IMR-90 (cell line): Measurements from ENCODE around the gene BCDIN3D. TPM values are rescaled to one million over a fixed set of nuclear protein-coding genes. Genes with fewer than 3 reads are reported as not detected.

Experiments
- ATAC-seq: fragments of 200-7000 bp; cut with Tn5 transposase; 2 replicates; pipeline ENCODE4 v1.9.1; 2020; ENCODE audit warnings: low read depth, mild to moderate bottlenecking, moderate library complexity
- BruUV-seq: library from RNA; stranded (reverse); fragments of 400-500 nt; replicated peaks from 2 replicates; lab custom pipeline; 2021; lab: Mats Ljungman, UMichigan
- CTCF ChIA-PET: fragments of 300-600 bp; formaldehyde crosslinking; extraction: SDS; loops from one replicate; lab custom pipeline; 2021; ENCODE audit warnings: antibody characterized with exemption; lab: Yijun Ruan, JAX
- POLR2A ChIA-PET: fragments of 300-600 bp; sonication (Branson Sonifier 250); formaldehyde crosslinking; loops from one replicate; lab custom pipeline; 2022; ENCODE audit warnings: antibody characterized with exemption; ENCODE audit not compliant: unreplicated experiment; lab: Charles Lee
- DNase-seq: peaks from one replicate; pipeline ENCODE4 v3.0.0; 2013
- H2AFZ ChIP-seq: replicated peaks from 2 replicates; pipeline ENCODE3; 2013; ENCODE audit warnings: low read length, mild to moderate bottlenecking; ENCODE audit not compliant: poor library complexity
- H2AK5ac ChIP-seq: 2 replicates; pipeline ENCODE4 v1.6.1; 2013; ENCODE audit warnings: low read depth, low read length, inconsistent platforms
- H2AK9ac ChIP-seq: replicated peaks from 2 replicates; pipeline ENCODE3; 2013; ENCODE audit warnings: mild to moderate bottlenecking, low read depth, low read length, moderate library complexity; ENCODE audit not compliant: poor library complexity
- H2BK120ac ChIP-seq: 2 replicates; pipeline ENCODE4 v1.6.1; 2013; ENCODE audit warnings: low read depth, low read length, inconsistent platforms
- H2BK15ac ChIP-seq: 3 replicates; pipeline ENCODE4 v1.6.1; 2013; ENCODE audit warnings: low read depth, low read length, inconsistent platforms
- H2BK20ac ChIP-seq: 2 replicates; pipeline ENCODE4 v1.6.1; 2013; ENCODE audit warnings: low read depth, mild to moderate bottlenecking, inconsistent platforms, low read length, moderate library complexity
- H2BK5ac ChIP-seq: 2 replicates; pipeline ENCODE4 v1.6.1; 2013; ENCODE audit warnings: mild to moderate bottlenecking, low read depth, low read length, inconsistent platforms; ENCODE audit not compliant: poor library complexity, severe bottlenecking
- H3K14ac ChIP-seq: replicated peaks from 2 replicates; pipeline ENCODE4 v1.6.1; 2013; ENCODE audit warnings: low read depth, low read length, inconsistent platforms
- H3K18ac ChIP-seq: 2 replicates; pipeline ENCODE4 v1.6.1; 2013; ENCODE audit warnings: low read depth, low read length, control low read depth
- H3K23ac ChIP-seq: 2 replicates; pipeline ENCODE4 v1.6.1; 2013; ENCODE audit warnings: low read depth, low read length, inconsistent platforms
- H3K27ac ChIP-seq: 2 replicates; pipeline ENCODE4 v1.5.1; 2013; ENCODE audit warnings: mild to moderate bottlenecking, control low read depth, low read length; ENCODE audit not compliant: insufficient read depth
- H3K27me3 ChIP-seq: 2 replicates; pipeline ENCODE4 v1.6.1; 2013; ENCODE audit warnings: low read length; ENCODE audit not compliant: control insufficient read depth, insufficient read depth
- H3K36me3 ChIP-seq: 2 replicates; pipeline ENCODE4 v1.6.1; 2013; ENCODE audit warnings: low read length, mixed read lengths; ENCODE audit not compliant: control insufficient read depth, insufficient read depth
- H3K4ac ChIP-seq: 2 replicates; pipeline ENCODE4 v1.6.1; 2013; ENCODE audit warnings: low read depth, low read length, inconsistent platforms
- H3K4me1 ChIP-seq: 2 replicates; pipeline ENCODE4 v1.6.1; 2013; ENCODE audit warnings: low read length, mixed read lengths; ENCODE audit not compliant: control insufficient read depth, insufficient read depth
- H3K4me2 ChIP-seq: 2 replicates; pipeline ENCODE4 v1.6.1; 2013; ENCODE audit warnings: low read depth, mild to moderate bottlenecking, control low read depth, low read length, moderate library complexity
- H3K4me3 ChIP-seq: 2 replicates; pipeline ENCODE4 v1.5.1; 2013; ENCODE audit warnings: low read depth, mild to moderate bottlenecking, control low read depth, low read length, moderate library complexity; ENCODE audit not compliant: insufficient read depth
- H3K56ac ChIP-seq: 2 replicates; pipeline ENCODE4 v1.6.1; 2013; ENCODE audit warnings: low read length, inconsistent platforms; ENCODE audit not compliant: insufficient read depth; ENCODE audit errors: extremely low read depth
- H3K79me1 ChIP-seq, 2 experiments: 2 replicates each; pipeline ENCODE4 v1.6.1; 2013; ENCODE audit warnings: low read length in 2 of 2, inconsistent platforms in 1 of 2, low read depth in 1 of 2
- H3K9ac ChIP-seq: 2 replicates; pipeline ENCODE4 v1.6.1; 2013; ENCODE audit warnings: low read depth, low read length, control low read depth
- H3K9me1 ChIP-seq: 2 replicates; pipeline ENCODE4 v1.6.1; 2013; ENCODE audit warnings: low read length, inconsistent platforms; ENCODE audit not compliant: insufficient read depth
- H3K9me3 ChIP-seq: 2 replicates; pipeline ENCODE4 v1.6.1; 2013; ENCODE audit warnings: low read length; ENCODE audit not compliant: control insufficient read depth, insufficient read depth
- H4K20me1 ChIP-seq: 2 replicates; pipeline ENCODE4 v1.6.1; 2013; ENCODE audit warnings: low read length, inconsistent platforms; ENCODE audit not compliant: insufficient read depth
- H4K5ac ChIP-seq: 2 replicates; pipeline ENCODE4 v1.6.1; 2013; ENCODE audit warnings: mild to moderate bottlenecking, low read depth, low read length, control low read depth
- H4K8ac ChIP-seq, 2 experiments: 2 replicates each; pipeline ENCODE4 v1.6.1; 2013; ENCODE audit warnings: low read depth in 2 of 2, low read length in 2 of 2, control low read depth in 1 of 2, inconsistent platforms in 1 of 2
- H4K91ac ChIP-seq: 2 replicates; pipeline ENCODE4 v1.6.1; 2013; ENCODE audit warnings: low read depth, low read length, inconsistent platforms; ENCODE audit not compliant: insufficient read depth
- CTCF ChIP-seq: conservative IDR thresholded peaks from 2 replicates; pipeline ENCODE4 v1.5.1; 2012; ENCODE audit warnings: mild to moderate bottlenecking, low read depth, low read length, improper control_type of control experiment
- MAFK ChIP-seq: IDR thresholded peaks from 2 replicates; pipeline ENCODE4 v1.6.1; 2012; ENCODE audit warnings: low read depth, low read length, improper control_type of control experiment
- POLR2A ChIP-seq: IDR thresholded peaks from 2 replicates; pipeline ENCODE4 v1.6.1; 2012; ENCODE audit warnings: mild to moderate bottlenecking, low read depth, low read length
- WGBS, 2 experiments: methylation state at CpG; one replicate each; pipeline versions ENCODE4 v1.1.5 to v1.1.7; 2013; ENCODE audit warnings: missing lambda C conversion rate in 2 of 2; ENCODE audit not compliant: insufficient read length in 1 of 2; ENCODE audit errors: extremely low coverage in 2 of 2; 5-methylcytosine and 5-hydroxymethylcytosine counted together
- dilution Hi-C: fragments of 300-500 bp; cut with HindIII; formaldehyde crosslinking; loops from one replicate; pipeline ENCODE4 v1.14.3; 2018; ENCODE audit warnings: low sequenced_read_pairs; ENCODE audit not compliant: unreplicated experiment
- in situ Hi-C: fragments of 300-500 bp; cut with MboI; formaldehyde crosslinking; loops from 3 replicates; pipeline ENCODE4 v1.14.3; 2019; ENCODE audit warnings: low sequenced_read_pairs, inconsistent platforms, mixed read lengths
- intact Hi-C: fragments of 100-400 bp; cut with micrococcal nuclease; formaldehyde crosslinking; loops from 2 replicates; pipeline ENCODE4 v1.10.0; 2022
- polyA plus RNA-seq, 3 experiments: library from polyadenylated mRNA; depleted of rRNA; stranded (reverse); fragments of >200 nt; gene quantifications; 2 replicates each; pipeline ENCODE4 v1.2.3, GENCODE V29; 2012; ENCODE audit warnings: low replicate concordance in 1 of 3
- total RNA-seq: library from RNA; depleted of rRNA; stranded (reverse); fragments of >200 nt; gene quantifications from 2 replicates; pipeline ENCODE4 v1.2.3, GENCODE V29; 2012
- TF ChIP-seq, protein P1 (sequence below): fragments of 150-350 bp; IDR thresholded peaks from 2 replicates; pipeline ENCODE4 v1.6.1; 2017; ENCODE audit warnings: mild to moderate bottlenecking, antibody characterized with exemption, low read length, low read depth
- TF ChIP-seq, protein P2 (sequence below): fragments of 150-350 bp; IDR thresholded peaks from 2 replicates; pipeline ENCODE4 v1.6.1; 2016; ENCODE audit warnings: low read depth, mild to moderate bottlenecking, low read length, moderate library complexity, borderline replicate concordance

Gene BCDIN3D
- total and polyA plus RNA-seq, 2 of the 4 experiments (the other 2 are of a cell fraction) = 2.3 TPM

DNA sequence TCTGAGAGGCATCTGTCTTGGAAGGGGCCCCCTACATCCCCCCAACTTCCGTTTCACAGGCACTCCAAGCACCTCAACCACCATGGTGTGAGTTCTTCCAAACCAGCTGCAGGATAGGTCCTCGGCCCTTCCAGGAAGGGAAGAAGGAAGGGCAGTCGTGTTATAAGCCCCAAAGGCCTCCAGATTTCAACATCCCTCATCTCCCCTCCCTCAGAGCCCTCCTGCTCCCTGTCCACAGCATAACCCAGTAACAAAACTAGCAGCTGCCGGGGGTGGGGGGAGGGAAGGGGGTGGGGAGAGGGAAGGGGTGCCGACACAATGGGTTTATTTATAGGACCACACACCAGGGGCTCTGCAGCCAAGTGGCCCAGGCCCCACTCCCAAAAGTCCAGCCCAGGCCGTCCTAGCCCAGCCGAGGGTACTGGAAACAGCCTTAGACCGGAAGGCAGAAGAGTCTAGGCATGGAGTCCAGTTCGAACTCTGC lies 33.0 kb downstream of the BCDIN3D start:
- WGBS, 2 experiments = no CpG with 5 or more reads among the region's 9 CpGs
- Histone ChIP-seq H3K14ac (no peak overlapping the region), H2BK20ac (no peak overlapping the region), H2BK15ac (no peak overlapping the region), H3K4ac (no peak overlapping the region), H3K27ac (no peak overlapping the region), H4K91ac (no peak overlapping the region), H2BK5ac (no peak overlapping the region), H4K20me1 (peaks cover 89% of the 10 kb centered on the region), H3K9me3 (no peaks in the 10 kb centered on the region), H3K4me1 (peaks cover 18% of the 10 kb centered on the region), H3K9ac (no peak overlapping the region), H2BK120ac (no peak overlapping the region), H3K79me1 (peaks cover 24 to 91% of the 10 kb centered on the region in 2 experiments), H2AFZ (no peak overlapping the region), H3K23ac (no peak overlapping the region; the same call in 1 of the 2 replicates), H4K8ac (no peak overlapping the region), H3K36me3 (peaks cover 21% of the 10 kb centered on the region), H3K4me2 (no peak overlapping the region), H3K27me3 (no peaks in the 10 kb centered on the region), H2AK5ac (no peak overlapping the region), H2AK9ac (peak overlapping the region; percentile 63), H3K18ac (no peak overlapping the region), H3K4me3 (no peak overlapping the region), H3K9me1 (peaks cover 10% of the 10 kb centered on the region), H4K5ac (no peak overlapping the region), H3K56ac (no peak overlapping the region)
- TF ChIP-seq MAFK (no peak), CTCF (no peak), POLR2A (no peak)
- TF ChIP-seq, protein P1, sequence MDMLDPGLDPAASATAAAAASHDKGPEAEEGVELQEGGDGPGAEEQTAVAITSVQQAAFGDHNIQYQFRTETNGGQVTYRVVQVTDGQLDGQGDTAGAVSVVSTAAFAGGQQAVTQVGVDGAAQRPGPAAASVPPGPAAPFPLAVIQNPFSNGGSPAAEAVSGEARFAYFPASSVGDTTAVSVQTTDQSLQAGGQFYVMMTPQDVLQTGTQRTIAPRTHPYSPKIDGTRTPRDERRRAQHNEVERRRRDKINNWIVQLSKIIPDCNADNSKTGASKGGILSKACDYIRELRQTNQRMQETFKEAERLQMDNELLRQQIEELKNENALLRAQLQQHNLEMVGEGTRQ = no peak
- TF ChIP-seq, protein P2, sequence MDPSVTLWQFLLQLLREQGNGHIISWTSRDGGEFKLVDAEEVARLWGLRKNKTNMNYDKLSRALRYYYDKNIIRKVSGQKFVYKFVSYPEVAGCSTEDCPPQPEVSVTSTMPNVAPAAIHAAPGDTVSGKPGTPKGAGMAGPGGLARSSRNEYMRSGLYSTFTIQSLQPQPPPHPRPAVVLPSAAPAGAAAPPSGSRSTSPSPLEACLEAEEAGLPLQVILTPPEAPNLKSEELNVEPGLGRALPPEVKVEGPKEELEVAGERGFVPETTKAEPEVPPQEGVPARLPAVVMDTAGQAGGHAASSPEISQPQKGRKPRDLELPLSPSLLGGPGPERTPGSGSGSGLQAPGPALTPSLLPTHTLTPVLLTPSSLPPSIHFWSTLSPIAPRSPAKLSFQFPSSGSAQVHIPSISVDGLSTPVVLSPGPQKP = no peak
- intact Hi-C loops = no loop called here
- no peak; the same call in 1 of the 2 replicates for ATAC-seq
- ChIA-PET CTCF (interaction anchor here (1.6 kb wide), 1 partner anchor 22 kb away, joined by 5 read pairs; no protein-coding TSS in a partner anchor), POLR2A (no interaction called here)
- DNase-seq = no peak
- in situ Hi-C loops = no loop called here
- BruUV-seq = no TSS peak
- dilution Hi-C loops = no loop called here
